Calu3 (cell line): ENCODE results near the gene ZFPM1. TPM values are rescaled to one million over a fixed set of nuclear protein-coding genes. Genes with fewer than 3 reads are reported as not detected.
"Not testable (repeated sequence)": the region's sequence is repeated elsewhere in the genome, so short reads cannot be mapped to it uniquely, and the experiment has no call there.

ENCODE experiments used
- BruUV-seq: library from RNA; stranded (reverse); fragments of 400-500 nt; replicated peaks from 2 replicates; lab custom pipeline; 2021; lab: Mats Ljungman, UMichigan
- CTCF ChIA-PET: fragments of 300-600 bp; sonication (Branson Sonifier 250); formaldehyde crosslinking; loops from one replicate; lab custom pipeline; 2022; ENCODE audit warnings: antibody characterized with exemption; lab: Charles Lee
- DNase-seq: peaks from one replicate; pipeline ENCODE4 v3.0.0; 2022
- H3K27ac Mint-ChIP-seq: one replicate; pipeline ENCODE4 v1.8.0; 2022; ENCODE audit warnings: mixed read lengths; ENCODE audit not compliant: unreplicated experiment
- H3K27me3 Mint-ChIP-seq: one replicate; pipeline ENCODE4 v1.8.0; 2022; ENCODE audit warnings: mixed read lengths; ENCODE audit not compliant: unreplicated experiment
- H3K36me3 Mint-ChIP-seq: one replicate; pipeline ENCODE4 v1.8.0; 2022; ENCODE audit warnings: mild to moderate bottlenecking, moderate library complexity, mixed read lengths; ENCODE audit not compliant: insufficient read depth, unreplicated experiment
- H3K4me1 Mint-ChIP-seq: one replicate; pipeline ENCODE4 v1.8.0; 2022; ENCODE audit warnings: mild to moderate bottlenecking, low read depth, mixed read lengths; ENCODE audit not compliant: unreplicated experiment
- H3K4me3 Mint-ChIP-seq: one replicate; pipeline ENCODE4 v1.8.0; 2022; ENCODE audit warnings: mild to moderate bottlenecking, low read depth, moderate library complexity, mixed read lengths; ENCODE audit not compliant: unreplicated experiment
- H3K9me3 Mint-ChIP-seq: one replicate; pipeline ENCODE4 v1.8.0; 2022; ENCODE audit warnings: low read depth, mixed read lengths; ENCODE audit not compliant: unreplicated experiment
- intact Hi-C: fragments of 100-400 bp; cut with micrococcal nuclease; formaldehyde crosslinking; loops from one replicate; pipeline ENCODE4 v1.10.0; 2022; ENCODE audit not compliant: unreplicated experiment
- total RNA-seq: library from RNA; stranded (reverse); gene quantifications from 2 replicates; pipeline ENCODE4 v1.2.3, GENCODE V29; 2022
- TF ChIP-seq, protein P1 (sequence below): fragments of 200-600 bp; IDR thresholded peaks from one replicate; pipeline ENCODE4 v1.8.0; 2022; ENCODE audit warnings: antibody characterized with exemption; ENCODE audit not compliant: unreplicated experiment

ZFPM1 gene
- total RNA-seq, 1 experiment from 2014 or later = 3.1 TPM

DNA sequence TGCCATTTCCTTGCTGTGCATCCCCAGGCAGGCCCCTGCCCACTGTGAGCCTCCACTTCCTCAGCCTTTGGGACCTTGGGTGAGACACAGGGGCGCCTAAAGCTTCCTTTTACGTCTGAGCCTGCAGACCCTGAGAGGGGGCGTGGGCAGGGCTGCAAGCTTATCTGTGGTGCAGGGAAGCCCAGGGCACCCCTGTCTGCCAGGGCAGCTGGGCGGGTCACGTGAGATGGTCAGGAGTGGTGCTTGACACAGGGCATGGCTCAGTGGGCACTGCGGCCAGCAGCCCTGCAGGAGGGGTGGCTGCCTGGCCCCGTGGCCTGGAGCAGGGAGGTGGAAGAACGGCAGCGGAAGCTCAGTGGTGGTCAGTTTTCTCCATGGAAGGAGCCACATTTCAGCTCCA lies 62.3 kb downstream of the ZFPM1 start:
- CTCF ChIA-PET = no interaction called here
- TF ChIP-seq, protein P1, sequence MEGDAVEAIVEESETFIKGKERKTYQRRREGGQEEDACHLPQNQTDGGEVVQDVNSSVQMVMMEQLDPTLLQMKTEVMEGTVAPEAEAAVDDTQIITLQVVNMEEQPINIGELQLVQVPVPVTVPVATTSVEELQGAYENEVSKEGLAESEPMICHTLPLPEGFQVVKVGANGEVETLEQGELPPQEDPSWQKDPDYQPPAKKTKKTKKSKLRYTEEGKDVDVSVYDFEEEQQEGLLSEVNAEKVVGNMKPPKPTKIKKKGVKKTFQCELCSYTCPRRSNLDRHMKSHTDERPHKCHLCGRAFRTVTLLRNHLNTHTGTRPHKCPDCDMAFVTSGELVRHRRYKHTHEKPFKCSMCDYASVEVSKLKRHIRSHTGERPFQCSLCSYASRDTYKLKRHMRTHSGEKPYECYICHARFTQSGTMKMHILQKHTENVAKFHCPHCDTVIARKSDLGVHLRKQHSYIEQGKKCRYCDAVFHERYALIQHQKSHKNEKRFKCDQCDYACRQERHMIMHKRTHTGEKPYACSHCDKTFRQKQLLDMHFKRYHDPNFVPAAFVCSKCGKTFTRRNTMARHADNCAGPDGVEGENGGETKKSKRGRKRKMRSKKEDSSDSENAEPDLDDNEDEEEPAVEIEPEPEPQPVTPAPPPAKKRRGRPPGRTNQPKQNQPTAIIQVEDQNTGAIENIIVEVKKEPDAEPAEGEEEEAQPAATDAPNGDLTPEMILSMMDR = no peak
- H3K36me3 Mint-ChIP-seq = peaks cover 5% of the 10 kb centered on the region
- BruUV-seq = no TSS peak
- H3K4me3 Mint-ChIP-seq = no peak overlapping the region
- DNase-seq = no peak
- peaks cover 13% of the 10 kb centered on the region for H3K9me3 Mint-ChIP-seq
- H3K27ac Mint-ChIP-seq = no peak overlapping the region
- intact Hi-C loops = no loop called here
- peaks cover 33% of the 10 kb centered on the region for H3K27me3 Mint-ChIP-seq
- H3K4me1 Mint-ChIP-seq = no peaks in the 10 kb centered on the region

GRCh38 chr16:88515925-88516594 lies 63.0 kb downstream of the ZFPM1 start:
- peaks cover 5% of the 10 kb centered on the region for H3K36me3 Mint-ChIP-seq
- peaks cover 37% of the 10 kb centered on the region for H3K27me3 Mint-ChIP-seq
- H3K9me3 Mint-ChIP-seq = peaks cover 13% of the 10 kb centered on the region
- TF ChIP-seq, protein P1 = no peak
- H3K27ac Mint-ChIP-seq = no peak overlapping the region
- CTCF ChIA-PET = no interaction called here
- no TSS peak for BruUV-seq
- intact Hi-C loops = no loop called here
- DNase-seq = no peak
- H3K4me1 Mint-ChIP-seq = no peaks in the 10 kb centered on the region
- no peak overlapping the region for H3K4me3 Mint-ChIP-seq

DNA sequence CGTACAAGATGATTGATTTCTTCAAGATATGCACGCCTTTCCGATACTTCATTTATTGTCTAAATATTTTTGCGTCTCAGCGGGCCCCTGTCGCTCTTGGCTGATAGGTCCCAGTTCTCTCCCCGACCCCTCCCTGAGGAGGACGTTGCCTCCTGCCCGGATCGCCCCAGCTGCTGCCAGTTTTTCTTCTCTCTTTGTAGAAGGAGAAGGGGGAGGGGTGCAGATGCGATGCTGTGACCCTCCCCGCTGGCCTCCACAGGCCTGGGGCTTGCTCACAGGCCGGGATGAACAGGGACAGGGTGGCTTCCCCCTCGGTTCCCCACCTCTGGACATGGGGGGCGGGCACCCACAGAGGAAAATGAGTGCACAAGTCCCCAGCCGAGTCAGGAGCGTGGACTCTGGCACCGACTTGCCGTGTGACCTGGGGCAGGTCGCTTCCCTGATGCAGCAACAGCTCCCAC lies 63.6 kb downstream of the ZFPM1 start:
- no TSS peak for BruUV-seq
- H3K4me3 Mint-ChIP-seq = no peak overlapping the region
- CTCF ChIA-PET = interaction anchor here (0.6 to 0.7 kb wide), 2 partner anchors 24 to 450 kb away, joined by 4 to 6 read pairs; no protein-coding TSS in a partner anchor
- peaks cover 13% of the 10 kb centered on the region for H3K9me3 Mint-ChIP-seq
- peaks cover 5% of the 10 kb centered on the region for H3K36me3 Mint-ChIP-seq
- DNase-seq = no peak
- intact Hi-C loops = no loop called here
- TF ChIP-seq, protein P1 = no peak
- no peak overlapping the region for H3K27ac Mint-ChIP-seq
- H3K4me1 Mint-ChIP-seq = no peaks in the 10 kb centered on the region
- peaks cover 37% of the 10 kb centered on the region for H3K27me3 Mint-ChIP-seq

DNA sequence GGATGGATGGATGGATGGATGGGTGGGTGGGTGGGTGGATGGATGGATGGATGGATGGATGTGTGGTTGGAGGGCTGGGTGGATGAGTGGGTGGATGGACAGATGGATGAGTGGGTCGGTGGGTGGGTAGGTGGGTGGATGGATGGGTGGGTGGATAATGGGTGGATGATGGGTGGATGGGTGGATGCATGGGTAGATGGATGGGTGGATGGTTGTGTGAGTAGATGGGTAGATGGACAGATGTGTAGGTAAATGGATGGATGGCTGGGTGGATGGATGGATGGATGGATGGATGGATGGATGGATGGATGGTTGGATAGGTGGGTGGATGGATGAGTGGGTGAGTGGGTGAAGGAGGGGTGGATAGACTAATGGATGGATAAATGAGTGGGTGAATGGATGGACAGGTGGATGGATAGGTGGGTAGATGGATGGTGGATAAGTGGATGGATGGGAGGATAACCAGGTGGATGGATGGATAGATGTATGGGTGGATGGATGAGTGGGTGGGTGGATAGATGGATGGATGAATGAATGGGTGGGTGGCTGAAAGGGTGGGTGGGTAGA lies 64.2 kb downstream of the ZFPM1 start:
- H3K4me3 Mint-ChIP-seq, H3K36me3 Mint-ChIP-seq, DNase-seq, H3K4me1 Mint-ChIP-seq, H3K27ac Mint-ChIP-seq, BruUV-seq, intact Hi-C loops: not testable (repeated sequence)
- H3K27me3 Mint-ChIP-seq = peaks cover 37% of the 10 kb centered on the region
- peaks cover 13% of the 10 kb centered on the region for H3K9me3 Mint-ChIP-seq
- CTCF ChIA-PET = interaction anchor here (0.6 to 0.7 kb wide), 2 partner anchors 24 to 451 kb away, joined by 4 to 6 read pairs; no protein-coding TSS in a partner anchor

- H3K27ac Mint-ChIP-seq, H3K36me3 Mint-ChIP-seq, H3K4me1 Mint-ChIP-seq, intact Hi-C loops, DNase-seq, CTCF ChIA-PET, H3K4me3 Mint-ChIP-seq, BruUV-seq: not testable (repeated sequence)
- H3K9me3 Mint-ChIP-seq = peaks cover 13% of the 10 kb centered on the region
- H3K27me3 Mint-ChIP-seq = peaks cover 37% of the 10 kb centered on the region
Measured at GRCh38 chr16:88518411-88519111, 65.5 kb downstream of the ZFPM1 start.
